Esophagus squamous epithelium (tissue), 5 donors: ENCODE measurements around the gene LTBP1. TPM values are rescaled to one million over a fixed set of nuclear protein-coding genes. Genes with fewer than 3 reads are reported as not detected.

Experiments used
- DNase-seq: peaks from one replicate; lab custom pipeline; 2025; lab: John Stamatoyannopoulos, UW
- H3K27ac ChIP-seq, 4 donors: fragments of 200-600 bp; sonication (generic); one replicate each; pipeline ENCODE4 v1.5.1; 2016 to 2019; ENCODE audit warnings: mild to moderate bottlenecking in 1 of 4
- H3K27me3 ChIP-seq, 4 donors: fragments of 200-600 bp; sonication (generic); 1 replicate in 3 of 4; 2 replicates in 1 of 4; pipeline versions ENCODE4 v1.5.1 to v1.6.0; 2017 to 2021; ENCODE audit warnings: antibody characterized with exemption in 1 of 4
- H3K36me3 ChIP-seq, 3 donors: fragments of 200-600 bp; sonication (generic); one replicate each; pipeline ENCODE4 v1.5.1; 2016 to 2019
- H3K4me1 ChIP-seq, 3 donors: fragments of 200-600 bp; sonication (generic); one replicate each; pipeline ENCODE4 v1.5.1; 2017 to 2019
- H3K4me3 ChIP-seq, 4 donors: fragments of 200-600 bp; sonication (generic); 1 replicate in 3 of 4; 2 replicates in 1 of 4; pipeline ENCODE4 v1.5.1; 2016 to 2019; ENCODE audit warnings: mild to moderate bottlenecking in 2 of 4, moderate library complexity in 1 of 4
- H3K9me3 ChIP-seq, 3 donors: fragments of 200-600 bp; sonication (generic); one replicate each; pipeline ENCODE4 v1.5.1; 2016 to 2019
- CTCF ChIP-seq, 6 experiments: fragments of 450-650 bp in 4 of 6; fragments of 200-600 bp in 2 of 6; sonication (generic) in 2 of 6; IDR thresholded peaks; one replicate each; pipeline ENCODE4 v1.5.1; 2016 to 2019; ENCODE audit warnings: antibody characterized with exemption in 6 of 6, mild to moderate bottlenecking in 4 of 6, moderate library complexity in 4 of 6
- POLR2A ChIP-seq, 4 donors: fragments of 450-650 bp; IDR thresholded peaks; one replicate each; pipeline ENCODE4 v1.6.1; 2017; ENCODE audit warnings: antibody characterized with exemption in 4 of 4, mild to moderate bottlenecking in 4 of 4, moderate library complexity in 3 of 4
- WGBS, 2 donors: methylation state at CpG; one replicate each; pipeline ENCODE4 v1.1.5; 2018; 5-methylcytosine and 5-hydroxymethylcytosine counted together
- intact Hi-C: fragments of 100-400 bp; cut with DNase I; formaldehyde crosslinking; loops from one replicate; pipeline ENCODE4 v1.15.0; 2022
- total RNA-seq, 4 donors: library from RNA; depleted of rRNA; stranded (reverse); fragments of >200 nt; gene quantifications; one replicate each; pipeline ENCODE4 v1.1.0, GENCODE V29; 2016
- donor health status: DM: yes; HTN: yes; CAD: no.

LTBP1 gene
- total RNA-seq, 4 donors from 2014 or later = 5.5 to 69.4 (median 32.6) TPM

GRCh38 chr2:32925976-32926707, 20.6 kb upstream of the LTBP1 start:
- Histone ChIP-seq H3K36me3 (no peaks in the 10 kb centered on the region), H3K4me1 (no peaks in the 10 kb centered on the region), H3K27ac (no peak overlapping the region), H3K9me3 (no peaks in the 10 kb centered on the region), H3K27me3 (peaks cover 0 to 14% (median 0%) of the 10 kb centered on the region in 4 donors), H3K4me3 (no peak overlapping the region)
- no peak for TF ChIP-seq CTCF (IDR thresholded peaks at IDR 0.05)
- no peak for TF ChIP-seq POLR2A (IDR thresholded peaks at IDR 0.05)
- DNase-seq = no peak
- intact Hi-C loops = no loop called here
- WGBS, 2 donors = 79 to 81% methylated on average over 4 to 6 of the region's 6 CpGs

- Histone ChIP-seq H3K27ac (no peak overlapping the region), H3K4me3 (no peak overlapping the region), H3K9me3 (no peaks in the 10 kb centered on the region), H3K36me3 (no peaks in the 10 kb centered on the region), H3K4me1 (no peaks in the 10 kb centered on the region), H3K27me3 (peaks cover 0 to 14% (median 0%) of the 10 kb centered on the region in 4 donors)
- no peak for DNase-seq
- 65 to 68% methylated on average over 2 of the region's 2 CpGs for WGBS, 2 donors
- no peak for TF ChIP-seq CTCF (IDR thresholded peaks at IDR 0.05)
- TF ChIP-seq POLR2A (IDR thresholded peaks at IDR 0.05) = no peak
- intact Hi-C loops = no loop called here
These were observed 20.1 kb upstream of the LTBP1 start for GRCh38 chr2:32926708-32927084.

GRCh38 chr2:32930436-32930835, 16.3 kb upstream of the LTBP1 start:
- H3K27ac ChIP-seq = no peak overlapping the region
- H3K36me3 ChIP-seq = no peaks in the 10 kb centered on the region
- intact Hi-C loops = no loop called here
- no peaks in the 10 kb centered on the region for H3K9me3 ChIP-seq
- DNase-seq = no peak
- WGBS, 2 donors = 72 to 73% methylated on average over 5 of the region's 5 CpGs
- no peak for TF ChIP-seq POLR2A (IDR thresholded peaks at IDR 0.05)
- TF ChIP-seq CTCF (IDR thresholded peaks at IDR 0.05) = no peak
- no peaks in the 10 kb centered on the region for H3K4me1 ChIP-seq
- H3K4me3 ChIP-seq = no peak overlapping the region
- peaks cover 0 to 14% (median 0%) of the 10 kb centered on the region in 4 donors for H3K27me3 ChIP-seq

- Histone ChIP-seq H3K4me1 (no peaks in the 10 kb centered on the region), H3K36me3 (no peaks in the 10 kb centered on the region), H3K27me3 (peaks cover 0 to 7% (median 0%) of the 10 kb centered on the region in 4 donors), H3K27ac (no peak overlapping the region), H3K9me3 (no peaks in the 10 kb centered on the region), H3K4me3 (no peak overlapping the region)
- no peak for DNase-seq
- intact Hi-C loops = no loop called here
- WGBS, 2 donors = 72 to 81% methylated on average over 2 of the region's 2 CpGs
- no peak for TF ChIP-seq CTCF (IDR thresholded peaks at IDR 0.05)
- no peak for TF ChIP-seq POLR2A (IDR thresholded peaks at IDR 0.05)
These were observed 15.2 kb upstream of the LTBP1 start for GRCh38 chr2:32931519-32931918.

GRCh38 chr2:32931945-32932709, 14.6 kb upstream of the LTBP1 start:
- no peaks in the 10 kb centered on the region for H3K9me3 ChIP-seq
- TF ChIP-seq CTCF (IDR thresholded peaks at IDR 0.05) (no peak), POLR2A (IDR thresholded peaks at IDR 0.05) (no peak)
- peaks cover 0 to 13% (median 0%) of the 10 kb centered on the region in 4 donors for H3K27me3 ChIP-seq
- no peak overlapping the region for H3K4me3 ChIP-seq
- intact Hi-C loops = no loop called here
- H3K36me3 ChIP-seq = no peaks in the 10 kb centered on the region
- no peak overlapping the region for H3K27ac ChIP-seq
- no peak for DNase-seq
- 41 to 64% methylated on average over 12 of the region's 12 CpGs for WGBS, 2 donors
- H3K4me1 ChIP-seq = no peaks in the 10 kb centered on the region
